GM18520 (cell line): Measurements from ENCODE around the gene PRSS56.

Source experiments
- ATAC-seq: cut with Tn5 transposase; IDR thresholded peaks from one replicate; pipeline ENCODE4 v1.9.1; 2021; ENCODE audit not compliant: unreplicated experiment

The PRSS56 gene

DNA sequence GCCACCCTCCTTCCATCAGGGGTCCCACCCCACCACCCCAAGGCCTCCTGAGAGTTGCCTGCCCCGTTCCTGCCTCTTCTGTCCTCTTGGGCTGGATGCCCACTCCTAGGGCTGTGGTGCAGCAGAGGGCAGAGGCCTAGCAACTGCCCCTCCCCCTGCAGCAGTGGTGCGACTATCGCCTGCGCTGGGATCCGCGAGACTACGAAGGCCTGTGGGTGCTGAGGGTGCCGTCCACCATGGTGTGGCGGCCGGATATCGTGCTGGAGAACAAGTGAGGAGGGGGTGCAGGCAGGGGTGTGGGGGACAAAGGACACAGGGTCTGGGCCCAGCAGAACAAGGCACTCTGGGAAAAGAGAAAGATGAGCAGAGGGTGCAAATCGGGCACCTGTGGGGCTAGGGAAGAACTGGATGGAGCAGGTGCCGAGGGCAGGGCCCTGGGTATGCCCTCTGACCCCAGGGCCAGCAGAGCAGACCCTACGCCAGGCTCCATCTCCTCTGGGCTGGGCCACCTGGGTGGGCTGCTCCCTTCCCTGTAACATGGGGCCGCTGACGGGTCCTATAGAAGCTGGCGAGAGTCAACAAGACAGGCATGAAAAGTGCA lies 20.4 kb downstream of the PRSS56 start:
- no peak for ATAC-seq

DNA sequence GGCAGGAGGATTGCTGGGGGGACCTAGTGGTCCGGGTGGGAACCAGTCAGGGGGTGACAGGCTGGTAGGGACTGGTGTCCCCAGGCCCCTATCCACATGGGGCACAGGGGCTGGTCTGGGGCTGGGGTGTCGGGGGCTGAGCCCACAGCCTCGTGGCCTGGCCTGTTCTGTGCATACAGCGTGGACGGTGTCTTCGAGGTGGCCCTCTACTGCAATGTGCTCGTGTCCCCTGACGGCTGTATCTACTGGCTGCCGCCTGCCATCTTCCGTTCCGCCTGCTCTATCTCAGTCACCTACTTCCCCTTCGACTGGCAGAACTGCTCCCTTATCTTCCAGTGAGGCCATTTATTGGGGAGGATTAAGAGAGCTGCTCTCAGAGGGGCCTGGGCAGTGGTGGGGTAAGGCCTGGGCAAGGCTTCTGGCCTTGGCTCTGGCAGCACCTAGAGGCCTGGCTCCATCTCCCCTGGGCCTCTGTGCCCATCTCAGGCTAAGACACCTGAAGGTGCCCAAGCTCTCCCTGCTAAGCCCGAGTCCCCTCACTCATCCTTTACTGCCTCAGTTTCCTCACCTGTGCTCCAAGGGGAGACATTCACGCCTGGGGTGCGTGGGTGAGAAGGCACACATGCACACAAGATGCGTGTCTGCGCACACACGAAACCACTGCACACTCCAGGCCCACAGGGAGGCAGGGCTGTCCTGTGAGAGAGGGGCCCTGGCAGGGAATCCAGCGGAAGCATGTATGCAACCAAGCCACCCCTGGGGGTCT lies 21.2 kb downstream of the PRSS56 start:
- no peak for ATAC-seq

DNA sequence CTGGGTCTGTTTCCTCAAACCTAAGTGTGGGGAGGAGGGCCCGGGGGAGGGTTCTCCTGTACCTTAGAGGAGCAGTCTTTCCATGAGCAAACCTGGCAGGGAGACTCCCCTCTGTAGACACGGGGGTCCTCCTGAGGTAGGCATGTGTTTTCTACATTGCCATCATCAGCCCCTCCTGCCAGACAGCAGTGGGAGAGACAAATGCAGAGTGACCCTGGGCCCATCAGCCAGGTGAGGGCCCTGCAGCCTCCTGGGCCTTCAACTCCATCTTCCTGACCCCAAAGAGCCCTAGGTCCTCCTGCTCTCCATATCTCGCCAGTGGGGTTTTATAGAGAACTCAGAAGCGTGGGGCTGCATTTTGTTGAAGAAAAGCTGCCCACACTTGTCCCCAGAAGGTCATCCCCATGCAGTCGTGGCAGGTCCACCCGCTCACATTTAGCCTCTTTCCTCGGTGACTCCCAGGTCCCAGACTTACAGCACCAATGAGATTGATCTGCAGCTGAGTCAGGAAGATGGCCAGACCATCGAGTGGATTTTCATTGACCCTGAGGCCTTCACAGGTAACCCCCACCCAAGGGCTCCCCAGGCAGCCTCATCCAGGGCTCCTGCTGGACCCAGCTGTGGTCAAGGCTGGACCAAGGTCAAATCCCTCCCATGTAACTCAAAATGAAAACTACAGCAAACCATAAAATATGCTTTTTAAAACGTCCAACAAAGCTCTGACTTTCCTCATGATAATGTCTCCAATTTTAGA lies 21.9 kb downstream of the PRSS56 start:
- ATAC-seq, result no peak

DNA sequence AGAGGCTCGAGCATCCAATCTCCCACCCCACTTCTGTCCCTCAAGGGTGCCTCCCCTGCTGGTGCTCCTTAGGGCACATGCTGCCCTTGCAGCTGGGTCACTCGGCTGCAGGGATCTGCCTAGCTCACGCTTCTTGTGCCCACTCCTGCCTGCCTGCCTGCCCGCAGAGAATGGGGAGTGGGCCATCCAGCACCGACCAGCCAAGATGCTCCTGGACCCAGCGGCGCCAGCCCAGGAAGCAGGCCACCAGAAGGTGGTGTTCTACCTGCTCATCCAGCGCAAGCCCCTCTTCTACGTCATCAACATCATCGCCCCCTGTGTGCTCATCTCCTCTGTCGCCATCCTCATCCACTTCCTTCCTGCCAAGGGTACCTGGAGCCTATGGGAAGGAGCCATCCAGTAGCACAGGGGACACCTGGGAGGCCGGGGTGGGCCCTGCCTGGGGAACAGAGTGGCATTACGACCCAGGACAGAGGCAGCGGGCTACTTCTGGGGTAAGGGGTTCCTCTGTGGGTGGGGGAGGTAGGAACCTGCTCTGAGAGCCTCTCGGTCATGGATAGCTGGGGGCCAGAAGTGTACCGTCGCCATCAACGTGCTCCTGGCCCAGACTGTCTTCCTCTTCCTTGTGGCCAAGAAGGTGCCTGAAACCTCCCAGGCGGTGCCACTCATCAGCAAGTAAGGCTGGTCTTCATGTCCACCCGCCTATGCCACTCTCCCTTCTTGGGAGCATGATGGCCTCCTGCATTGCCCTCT lies 22.7 kb downstream of the PRSS56 start:
- no peak for ATAC-seq

DNA sequence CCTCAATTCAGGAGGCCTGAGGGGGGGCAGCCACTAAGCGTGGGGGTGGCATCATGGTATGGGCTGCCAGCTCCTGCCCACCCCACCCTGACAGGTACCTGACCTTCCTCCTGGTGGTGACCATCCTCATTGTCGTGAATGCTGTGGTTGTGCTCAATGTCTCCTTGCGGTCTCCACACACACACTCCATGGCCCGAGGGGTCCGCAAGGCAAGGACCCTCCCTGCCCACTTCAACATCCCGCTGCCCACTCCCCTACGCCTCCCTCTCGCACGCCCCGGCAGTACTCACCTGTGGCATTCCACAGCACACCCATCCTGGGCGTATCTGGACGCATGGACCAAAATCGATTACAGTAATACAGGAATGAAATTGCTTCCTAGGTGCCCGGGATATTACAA lies 23.3 kb downstream of the PRSS56 start:
- ATAC-seq, result no peak

DNA sequence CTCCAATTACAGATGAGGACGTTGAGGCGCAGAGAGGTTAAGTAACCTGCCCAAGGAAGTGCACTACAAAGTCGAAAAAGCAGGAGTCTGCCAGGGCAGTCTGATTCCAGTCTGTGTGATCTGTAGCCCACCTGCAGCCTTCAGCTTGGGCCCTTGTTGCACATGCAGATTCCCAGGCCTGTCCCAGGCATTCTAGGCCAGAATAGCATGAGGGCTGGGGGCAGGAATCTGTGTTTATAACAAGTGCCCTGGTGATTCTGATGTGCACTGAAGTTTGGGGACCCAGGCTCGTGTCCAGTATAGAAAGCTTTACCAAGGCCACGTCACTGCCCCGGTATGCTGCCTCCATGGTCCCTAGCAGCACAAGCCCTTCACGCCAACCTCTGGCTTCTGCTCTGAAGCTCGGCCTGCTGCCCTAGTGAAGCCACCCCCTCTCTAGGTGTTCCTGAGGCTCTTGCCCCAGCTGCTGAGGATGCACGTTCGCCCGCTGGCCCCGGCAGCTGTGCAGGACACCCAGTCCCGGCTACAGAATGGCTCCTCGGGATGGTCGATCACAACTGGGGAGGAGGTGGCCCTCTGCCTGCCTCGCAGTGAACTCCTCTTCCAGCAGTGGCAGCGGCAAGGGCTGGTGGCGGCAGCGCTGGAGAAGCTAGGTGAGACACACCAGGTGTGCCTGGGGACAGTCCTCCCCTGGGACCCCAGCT lies 23.9 kb downstream of the PRSS56 start:
- no peak for ATAC-seq

DNA sequence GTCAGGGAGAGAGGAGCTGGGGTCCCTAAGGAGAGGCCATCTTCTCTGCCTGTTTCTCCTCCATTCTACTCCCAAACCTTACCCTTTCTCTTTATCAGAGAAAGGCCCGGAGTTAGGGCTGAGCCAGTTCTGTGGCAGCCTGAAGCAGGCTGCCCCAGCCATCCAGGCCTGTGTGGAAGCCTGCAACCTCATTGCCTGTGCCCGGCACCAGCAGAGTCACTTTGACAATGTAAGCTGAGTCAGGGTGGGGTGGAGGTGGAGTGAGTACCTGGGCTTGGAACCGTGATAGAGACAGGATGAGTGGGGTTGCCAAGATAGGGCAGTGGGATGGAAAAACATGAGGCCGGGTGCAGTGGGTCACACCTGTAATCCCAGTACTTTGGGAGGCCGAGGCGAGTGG lies 24.5 kb downstream of the PRSS56 start:
- no peak for ATAC-seq

DNA sequence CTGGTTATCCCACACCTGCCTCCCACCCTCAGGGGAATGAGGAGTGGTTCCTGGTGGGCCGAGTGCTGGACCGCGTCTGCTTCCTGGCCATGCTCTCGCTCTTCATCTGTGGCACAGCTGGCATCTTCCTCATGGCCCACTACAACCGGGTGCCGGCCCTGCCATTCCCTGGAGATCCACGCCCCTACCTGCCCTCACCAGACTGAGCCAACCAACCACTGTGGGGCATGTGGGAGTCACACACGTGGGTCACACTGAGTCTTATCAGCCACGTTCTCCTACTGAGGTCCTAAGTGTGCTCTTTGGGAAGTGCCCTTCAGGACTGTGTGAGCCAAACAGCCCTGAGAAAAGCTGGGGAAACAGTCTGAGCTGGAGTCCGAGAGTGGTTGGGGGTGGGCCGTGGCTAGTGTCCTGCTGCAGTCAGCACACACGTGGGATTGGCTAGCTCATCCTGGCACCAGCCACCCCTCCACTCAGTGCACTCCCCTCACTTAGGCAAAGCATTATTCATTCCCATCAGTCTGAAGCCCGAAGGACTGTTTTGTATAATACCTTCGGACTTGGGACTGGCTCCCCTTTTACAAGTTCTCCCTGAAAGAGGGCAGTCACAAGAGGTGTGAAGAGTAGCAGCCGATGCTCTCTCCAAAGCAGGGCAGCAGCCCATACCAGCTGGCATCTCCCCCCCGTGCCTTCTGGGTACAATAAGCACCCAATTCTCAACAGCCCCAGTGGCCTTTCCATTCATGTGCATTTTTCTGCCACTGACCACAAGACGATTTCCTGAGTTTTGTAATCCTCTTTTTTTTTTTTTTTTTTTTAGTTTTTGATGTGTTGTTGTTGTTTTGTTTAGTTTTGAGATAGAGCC lies 25.6 kb downstream of the PRSS56 start:
- ATAC-seq, result no peak

DNA sequence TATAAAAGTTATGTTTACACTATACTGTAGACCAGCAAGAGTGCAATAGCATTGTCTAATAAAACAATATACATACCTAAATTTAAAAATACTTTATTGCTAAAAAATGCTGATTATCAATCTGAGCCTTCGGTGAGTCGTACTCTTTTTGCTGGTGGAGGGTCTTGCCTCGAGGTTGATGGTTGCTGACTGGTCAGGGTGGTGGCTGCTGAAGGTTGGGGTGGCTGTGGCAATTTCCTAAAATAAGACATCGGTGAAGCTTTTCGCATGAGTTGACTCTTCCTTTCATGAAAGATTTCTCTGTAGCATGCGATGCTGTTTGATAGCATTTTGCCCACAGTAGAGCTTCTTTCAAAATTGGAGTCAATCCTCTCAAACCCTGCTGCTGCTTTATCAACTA lies 27.8 kb downstream of the PRSS56 start:
- ATAC-seq, result no peak

DNA sequence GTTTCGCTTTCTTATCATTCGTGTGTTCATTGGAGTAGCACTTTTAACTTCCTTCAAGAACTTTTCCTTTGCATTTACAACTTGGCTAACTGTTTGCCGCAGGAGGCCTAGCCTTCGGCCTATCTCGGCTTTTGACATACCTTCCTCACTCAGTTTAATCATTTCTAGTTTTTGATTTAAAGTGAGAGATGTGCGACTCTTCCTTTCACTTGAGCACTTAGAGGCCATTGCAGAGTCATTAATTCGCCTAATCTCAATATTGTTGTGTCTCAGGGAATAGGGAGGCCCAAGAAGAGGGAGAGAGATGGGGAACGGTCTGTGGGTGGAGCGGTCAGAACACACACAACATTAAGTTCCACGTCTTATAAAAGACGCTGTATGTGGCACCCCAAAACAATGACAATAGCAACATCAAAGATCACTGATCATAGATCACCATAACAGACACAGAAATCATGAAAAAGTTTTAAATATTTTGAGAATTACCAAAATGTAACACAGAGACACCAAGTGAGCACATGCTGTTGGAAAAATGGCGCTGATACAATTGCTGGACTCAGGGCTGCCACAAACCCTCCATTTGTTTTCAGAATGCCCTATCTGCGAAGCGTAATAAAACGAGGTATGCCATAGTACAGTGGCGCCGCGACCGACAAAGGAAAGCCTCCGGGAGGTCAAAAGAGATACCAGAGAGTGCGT lies 29.6 kb downstream of the PRSS56 start:
- no peak for ATAC-seq

DNA sequence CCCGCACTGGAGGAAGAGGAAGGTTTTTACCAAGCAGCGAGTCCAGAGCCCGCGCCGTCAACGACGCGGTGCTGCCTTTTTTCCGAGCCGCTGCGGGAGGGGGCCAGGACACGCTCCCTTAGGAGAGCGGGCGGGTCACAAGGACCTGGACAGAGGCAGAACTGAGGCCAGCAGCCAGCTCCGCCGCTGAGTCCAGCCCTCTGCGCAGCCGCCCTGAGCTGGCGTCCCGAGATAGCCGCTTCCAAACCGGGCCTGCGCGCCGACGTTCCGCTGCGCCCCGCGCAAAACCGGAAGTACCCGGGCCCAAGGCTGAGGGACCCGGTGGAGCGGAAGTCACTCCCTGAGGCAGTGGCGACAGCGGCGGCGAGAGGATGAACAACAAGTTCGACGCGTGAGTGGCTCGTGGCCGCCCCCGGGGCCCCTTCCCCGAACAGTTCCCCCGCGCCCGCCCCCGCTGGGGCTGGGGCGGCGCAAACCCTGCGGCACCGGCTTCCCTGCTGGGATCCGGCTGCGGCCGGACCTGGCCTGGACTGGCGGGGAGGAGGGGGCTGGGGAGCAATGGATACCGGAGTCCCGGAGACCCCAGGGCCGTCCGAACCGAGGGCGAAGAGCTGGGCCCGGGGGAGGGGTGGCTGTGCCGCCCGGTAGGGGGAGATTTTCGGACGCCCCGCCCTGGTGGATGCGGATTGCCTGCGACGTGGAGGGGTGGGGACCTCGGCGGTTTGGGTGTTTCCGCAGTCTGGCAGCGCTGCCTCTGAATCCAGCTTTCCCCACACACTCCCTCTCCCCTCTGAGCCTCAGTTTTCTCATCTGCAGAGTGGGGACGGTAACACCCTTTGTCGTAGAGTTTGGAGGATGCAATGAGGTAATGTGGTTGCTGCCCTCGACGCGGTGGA lies 30.4 kb downstream of the PRSS56 start, which contains the start of the genes EIF4E2 and TIGD1:
Gene EIF4E2, plus strand, starts transcription at position 336 of the 896 bp plus-strand sequence. Its CDS starts 36 bp downstream, at position 372.
Gene TIGD1, minus strand, starts transcription at position 204 of the 896 bp plus-strand sequence. CDS start 675 bp downstream, outside the sequence.
- peak; percentile 85 for ATAC-seq

DNA sequence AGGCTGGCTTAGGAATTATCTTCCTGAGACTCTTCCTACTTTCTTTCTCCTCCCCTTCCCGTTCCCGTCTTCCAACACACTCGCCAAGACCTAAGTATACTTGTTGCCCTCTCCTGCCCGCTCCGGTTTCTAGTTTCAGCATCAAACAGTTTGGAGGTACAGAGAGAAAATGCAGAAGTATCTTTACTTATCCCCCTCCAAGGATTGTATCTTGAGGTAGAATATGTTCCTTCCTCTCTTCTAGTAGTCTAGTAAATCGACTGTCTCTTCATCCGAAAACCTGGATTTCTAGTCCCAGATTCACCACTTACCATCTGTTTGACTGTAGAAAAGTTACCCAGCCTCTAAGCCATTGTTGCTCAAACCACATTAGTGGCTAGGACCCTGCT lies 31.1 kb downstream of the PRSS56 start:
- no peak for ATAC-seq

DNA sequence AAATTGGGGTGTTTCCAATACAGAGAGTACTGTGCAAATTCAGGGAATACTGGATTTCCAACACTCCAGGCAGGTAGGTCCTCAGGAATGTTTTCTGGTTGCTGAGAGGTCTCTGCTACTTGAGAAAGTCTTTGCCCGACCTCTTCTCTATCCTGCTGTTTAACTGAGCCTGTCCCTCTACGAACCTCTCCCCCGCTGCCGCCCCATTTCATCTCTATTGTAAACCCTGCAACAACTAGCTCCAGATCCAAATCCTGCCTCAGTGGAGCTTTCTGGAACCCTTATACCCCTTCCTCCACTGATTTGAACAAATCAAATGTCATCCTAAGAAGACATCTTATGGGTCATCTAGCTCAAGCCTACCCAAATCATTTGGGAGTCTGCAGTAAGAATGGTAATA lies 31.6 kb downstream of the PRSS56 start:
- ATAC-seq, result no peak

DNA sequence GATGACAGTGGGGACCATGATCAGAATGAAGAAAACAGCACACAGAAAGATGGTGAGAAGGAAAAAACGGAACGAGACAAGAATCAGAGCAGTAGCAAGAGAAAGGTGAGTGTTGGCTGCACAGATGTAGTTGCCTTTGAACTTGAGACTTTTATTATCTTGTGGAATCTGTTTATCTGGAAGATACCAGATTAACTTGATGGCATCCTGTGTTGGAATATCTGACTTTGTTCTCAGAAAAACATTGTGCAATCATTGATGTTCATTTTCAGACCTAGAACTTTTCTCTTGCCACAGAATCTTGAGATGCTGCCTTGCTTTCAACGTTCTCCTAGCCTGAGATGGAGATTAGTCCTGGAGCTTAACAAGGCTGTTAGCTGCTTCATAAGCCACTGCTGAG lies 36.2 kb downstream of the PRSS56 start:
- ATAC-seq, result no peak

DNA sequence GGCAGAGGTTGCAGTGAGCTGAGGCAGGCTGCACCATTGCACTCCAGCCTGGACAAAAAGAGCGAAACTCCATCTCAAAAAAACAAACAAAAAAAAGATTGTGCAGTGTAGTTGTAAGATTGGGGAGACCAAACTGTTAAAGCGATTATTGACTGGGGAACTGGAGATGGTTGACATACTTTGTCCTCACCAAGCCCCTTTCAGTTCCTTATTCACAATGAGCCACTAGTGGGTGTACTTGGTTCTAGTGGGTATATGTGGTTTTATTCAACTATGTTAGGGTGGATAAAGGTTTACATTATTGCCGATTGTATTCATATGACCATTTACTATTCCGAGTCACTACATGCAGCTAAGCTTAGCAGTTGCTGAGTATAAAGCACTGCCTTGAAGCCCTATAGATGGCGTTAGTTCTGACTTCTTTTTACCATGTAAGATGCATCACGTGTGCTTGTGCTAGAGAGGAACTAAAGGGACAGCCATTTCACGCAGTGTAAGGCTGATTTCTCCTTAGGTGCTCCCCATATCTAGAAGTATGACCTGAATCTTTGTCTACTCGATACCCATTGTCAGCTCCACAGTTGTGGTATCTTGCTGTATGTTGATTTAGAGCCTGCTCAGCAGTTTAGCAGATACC lies 42.4 kb downstream of the PRSS56 start:
- ATAC-seq, result no peak

DNA sequence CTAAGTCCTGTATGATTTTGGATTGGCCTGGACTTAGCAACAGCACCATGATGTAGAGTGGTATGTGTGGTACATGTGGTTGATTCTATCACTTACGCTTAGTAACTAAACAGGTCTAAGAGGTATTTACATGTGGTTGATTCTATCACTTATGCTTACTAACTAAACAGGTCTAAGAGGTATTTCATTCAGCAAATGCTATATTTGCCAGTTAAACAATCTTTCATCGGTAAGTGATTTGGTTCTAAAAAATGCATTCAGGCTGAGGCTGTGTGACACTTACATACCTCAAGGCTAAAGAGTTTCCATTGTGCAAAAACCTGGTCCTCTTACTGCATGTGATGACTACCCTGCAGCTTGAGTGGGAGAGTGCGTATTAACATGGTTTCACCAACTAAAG lies 43.4 kb downstream of the PRSS56 start:
- no peak for ATAC-seq

DNA sequence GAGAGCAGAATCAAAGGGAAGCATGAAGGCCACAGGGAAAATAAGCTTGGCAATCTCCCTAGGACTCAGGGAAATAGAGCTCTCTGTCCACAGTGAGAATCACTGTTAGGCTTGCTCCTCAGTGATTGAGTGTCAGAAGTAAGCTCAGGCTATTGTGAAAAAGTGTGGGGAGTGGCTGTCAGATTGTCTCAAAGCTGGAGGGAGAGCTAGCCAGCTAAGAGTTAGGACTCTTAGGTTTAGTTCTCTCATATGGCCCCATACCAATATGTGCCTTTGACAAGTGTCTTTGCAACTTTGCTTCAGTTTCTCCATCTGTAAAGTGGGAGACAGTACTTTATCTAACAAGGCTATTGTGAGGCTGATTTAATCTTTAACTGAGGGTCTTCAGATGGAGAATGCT lies 47.5 kb downstream of the PRSS56 start:
- no peak for ATAC-seq

DNA sequence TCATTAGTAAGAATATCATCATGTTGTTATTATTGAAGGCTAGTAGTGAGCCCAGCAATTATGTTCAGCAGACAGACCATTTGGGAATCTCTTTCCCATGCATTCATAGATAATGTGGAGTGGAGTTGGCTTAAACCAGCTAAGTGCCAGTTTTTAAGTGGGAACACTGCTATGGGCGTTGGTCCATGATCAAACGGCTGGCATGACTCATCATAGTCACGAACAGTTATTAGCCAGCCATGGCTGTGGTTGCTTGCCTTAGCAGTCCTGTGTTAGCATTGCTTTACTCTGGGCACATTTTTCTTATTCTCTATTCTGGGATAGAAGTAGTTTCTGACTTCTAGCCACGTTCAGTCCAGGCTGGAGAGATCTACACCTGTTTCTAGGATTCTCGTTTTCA lies 48.0 kb downstream of the PRSS56 start:
- no peak for ATAC-seq
